HEK293 (cell line): ENCODE results near the gene PDPK1.
"Not testable (repeated sequence)": the region's sequence is repeated elsewhere in the genome, so short reads cannot be mapped to it uniquely, and the experiment has no call there.

ENCODE experiments used
- CTCF ChIA-PET: fragments of 350-600 bp; formaldehyde crosslinking; extraction: SDS; loops from one replicate; lab custom pipeline; 2021; ENCODE audit warnings: antibody characterized with exemption; lab: Yijun Ruan, JAX
- POLR2A ChIA-PET: fragments of 300-600 bp; formaldehyde crosslinking; extraction: SDS; loops from one replicate; lab custom pipeline; 2020; ENCODE audit warnings: antibody characterized with exemption, inconsistent platforms; lab: Yijun Ruan, JAX
- H3K27ac ChIP-seq: fragments of 200-500 bp; sonication (Bioruptor generic); 2 replicates; pipeline ENCODE4 v1.5.1; 2014; ENCODE audit warnings: low read depth, low read length, control low read depth, inconsistent platforms; ENCODE audit errors: extremely low read depth
- H3K36me3 ChIP-seq, 2 experiments: fragments of 200-500 bp in 1 of 2; sonication (Bioruptor generic) in 1 of 2; 1 replicate in 1 of 2; 2 replicates in 1 of 2; pipeline ENCODE4 v1.5.1; 2014 to 2017; ENCODE audit warnings: inconsistent platforms in 2 of 2, low read length in 2 of 2; ENCODE audit not compliant: control insufficient read depth in 2 of 2, insufficient read depth in 1 of 2
- H3K4me1 ChIP-seq: fragments of 200-500 bp; sonication (Bioruptor generic); 2 replicates; pipeline ENCODE4 v1.5.1; 2014; ENCODE audit warnings: mild to moderate bottlenecking, low read length, inconsistent platforms; ENCODE audit not compliant: control insufficient read depth, insufficient read depth
- H3K4me3 ChIP-seq: 2 replicates; pipeline ENCODE4 v1.5.1; 2011; ENCODE audit warnings: low read depth, mild to moderate bottlenecking, control low read depth, low read length, moderate library complexity
- H3K9me3 ChIP-seq: fragments of 200-500 bp; sonication (Bioruptor generic); 2 replicates; pipeline ENCODE4 v1.5.1; 2014; ENCODE audit warnings: low read depth, low read length, inconsistent platforms; ENCODE audit not compliant: control insufficient read depth, insufficient read depth
- BCL11B ChIP-seq: fragments of 450-650 bp; formaldehyde crosslinking; IDR thresholded peaks from 2 replicates; pipeline ENCODE4 v1.5.1; 2016; ENCODE audit warnings: low read depth, missing biosample characterization, missing genetic modification characterization
- EGR2 ChIP-seq: fragments of 450-650 bp; formaldehyde crosslinking; IDR thresholded peaks from 2 replicates; pipeline ENCODE4 v1.5.1; 2016; ENCODE audit warnings: low read depth, missing biosample characterization, missing genetic modification characterization
- MYNN ChIP-seq: fragments of 450-650 bp; formaldehyde crosslinking; IDR thresholded peaks from 2 replicates; pipeline ENCODE4 v1.5.1; 2016; ENCODE audit warnings: missing biosample characterization, missing genetic modification characterization, borderline replicate concordance
- OVOL3 ChIP-seq: fragments of 450-650 bp; formaldehyde crosslinking; IDR thresholded peaks from 2 replicates; pipeline ENCODE4 v1.5.1; 2016; ENCODE audit warnings: missing biosample characterization, missing genetic modification characterization
- SCRT2 ChIP-seq: fragments of 450-650 bp; formaldehyde crosslinking; IDR thresholded peaks from 2 replicates; pipeline ENCODE4 v1.5.1; 2016; ENCODE audit warnings: missing biosample characterization, missing genetic modification characterization
- ZBTB11 ChIP-seq: fragments of 450-650 bp; formaldehyde crosslinking; conservative IDR thresholded peaks from 2 replicates; pipeline ENCODE4 v1.5.1; 2016; ENCODE audit warnings: low read depth, missing biosample characterization, missing genetic modification characterization
- ZFP69B ChIP-seq: fragments of 450-650 bp; formaldehyde crosslinking; IDR thresholded peaks from 2 replicates; pipeline ENCODE4 v1.5.1; 2016; ENCODE audit warnings: missing biosample characterization, missing genetic modification characterization
- ZNF112 ChIP-seq: fragments of 450-650 bp; formaldehyde crosslinking; IDR thresholded peaks from 2 replicates; pipeline ENCODE4 v1.5.0; 2017; ENCODE audit warnings: missing biosample characterization, missing genetic modification characterization
- ZNF140 ChIP-seq: fragments of 450-650 bp; formaldehyde crosslinking; IDR thresholded peaks from 2 replicates; pipeline ENCODE4 v1.5.1; 2016; ENCODE audit warnings: missing biosample characterization, missing genetic modification characterization
- ZNF174 ChIP-seq: fragments of 450-650 bp; formaldehyde crosslinking; IDR thresholded peaks from 2 replicates; pipeline ENCODE4 v1.5.0; 2017; ENCODE audit warnings: missing biosample characterization, mild to moderate bottlenecking, missing genetic modification characterization
- ZNF2 ChIP-seq: fragments of 450-650 bp; formaldehyde crosslinking; IDR thresholded peaks from 2 replicates; pipeline ENCODE4 v1.5.1; 2016; ENCODE audit warnings: missing biosample characterization, missing genetic modification characterization
- ZNF214 ChIP-seq: fragments of 450-650 bp; formaldehyde crosslinking; IDR thresholded peaks from 2 replicates; pipeline ENCODE4 v1.5.1; 2017; ENCODE audit warnings: missing biosample characterization, mild to moderate bottlenecking, missing genetic modification characterization, borderline replicate concordance
- ZNF239 ChIP-seq: fragments of 450-650 bp; formaldehyde crosslinking; IDR thresholded peaks from 2 replicates; pipeline ENCODE4 v1.5.1; 2016; ENCODE audit warnings: missing biosample characterization, missing genetic modification characterization
- ZNF274 ChIP-seq, 2 experiments: fragments of 200-500 bp in 1 of 2; fragments of 450-650 bp in 1 of 2; sonication (Bioruptor generic) in 1 of 2; formaldehyde crosslinking in 1 of 2; IDR thresholded peaks; 2 replicates each; pipeline versions ENCODE4 v1.5.1 to v1.6.1; 2014 to 2016; ENCODE audit warnings: borderline replicate concordance in 1 of 2, inconsistent platforms in 1 of 2, low read length in 1 of 2, missing biosample characterization in 1 of 2, missing genetic modification characterization in 1 of 2
- ZNF302 ChIP-seq: fragments of 450-650 bp; formaldehyde crosslinking; IDR thresholded peaks from 2 replicates; pipeline ENCODE4 v1.5.1; 2016; ENCODE audit warnings: missing biosample characterization, missing genetic modification characterization, low read depth
- ZNF354C ChIP-seq: fragments of 450-650 bp; formaldehyde crosslinking; IDR thresholded peaks from 2 replicates; pipeline ENCODE4 v1.5.1; 2016; ENCODE audit warnings: missing biosample characterization, missing genetic modification characterization, low read depth, borderline replicate concordance
- ZNF37A ChIP-seq: fragments of 450-650 bp; IDR thresholded peaks from 2 replicates; pipeline ENCODE4 v1.5.1; 2018; ENCODE audit warnings: missing biosample characterization, missing genetic modification characterization
- ZNF433 ChIP-seq: fragments of 450-650 bp; formaldehyde crosslinking; IDR thresholded peaks from 2 replicates; pipeline ENCODE4 v1.5.1; 2016; ENCODE audit warnings: missing biosample characterization, missing genetic modification characterization, low read depth
- ZNF510 ChIP-seq: fragments of 450-650 bp; formaldehyde crosslinking; IDR thresholded peaks from 2 replicates; pipeline ENCODE4 v1.5.1; 2018; ENCODE audit warnings: mild to moderate bottlenecking, missing genetic modification characterization, missing biosample characterization; ENCODE audit not compliant: insufficient replicate concordance
- ZNF658 ChIP-seq: fragments of 450-650 bp; formaldehyde crosslinking; IDR thresholded peaks from 2 replicates; pipeline ENCODE4; 2016; ENCODE audit warnings: missing biosample characterization, missing genetic modification characterization
- ZNF785 ChIP-seq: fragments of 450-650 bp; formaldehyde crosslinking; IDR thresholded peaks from 2 replicates; pipeline ENCODE4 v1.5.1; 2016; ENCODE audit warnings: missing biosample characterization, missing genetic modification characterization
- ZSCAN18 ChIP-seq: fragments of 450-650 bp; formaldehyde crosslinking; IDR thresholded peaks from 2 replicates; pipeline ENCODE4 v1.5.1; 2016; ENCODE audit warnings: missing biosample characterization, missing genetic modification characterization

The PDPK1 gene

GRCh38 chr16:2601301-2602025 is 63.6 kb downstream of the PDPK1 start:
- H3K9me3 ChIP-seq, POLR2A ChIA-PET, H3K4me3 ChIP-seq: not testable (repeated sequence)

GRCh38 chr16:2602175-2602574 is 64.4 kb downstream of the PDPK1 start:
- H3K36me3 ChIP-seq = peaks cover 0 to 20% of the 10 kb centered on the region in 2 experiments; a peak in 1 of 3 replicates
- CTCF ChIA-PET, H3K9me3 ChIP-seq, POLR2A ChIA-PET, H3K4me1 ChIP-seq, H3K27ac ChIP-seq, H3K4me3 ChIP-seq: not testable (repeated sequence)

More at GRCh38 chr16:2601301-2602025, 63.6 kb downstream of the PDPK1 start:
- CTCF ChIA-PET, H3K4me1 ChIP-seq, H3K27ac ChIP-seq: not testable (repeated sequence)
- H3K36me3 ChIP-seq = peaks cover 0 to 27% of the 10 kb centered on the region in 2 experiments; a peak in 1 of 3 replicates

- CTCF ChIA-PET = no interaction called here
- POLR2A ChIA-PET = interaction anchor here (0.6 to 1.3 kb wide), 9 partner anchors 12 to 448 kb away, joined by 3 to 7 read pairs (median 4); partner anchors contain the start of genes ECI1, FLYWCH2, KCTD5 and SRRM2
- TF ChIP-seq ZSCAN18 (tag by site-specific recombination) = 0 out of 2 replicates have a peak, but pooled peaks have one; percentile 28
- TF ChIP-seq ZNF433 (tag by site-specific recombination) = no peak
- no peak for TF ChIP-seq ZNF37A
- TF ChIP-seq BCL11B = peak; percentile 87
- TF ChIP-seq ZNF274 (IDR thresholded peaks at IDR 0.05; ENCODE audit: low read length) = no peak
- TF ChIP-seq ZNF274 (tag by site-specific recombination; IDR thresholded peaks at IDR 0.05; ENCODE audit: borderline replicate concordance) = no peak
- TF ChIP-seq ZNF112 (tag by site-specific recombination) = no peak
- peak; percentile 98 for TF ChIP-seq ZNF2 (tag by site-specific recombination)
- no peak for TF ChIP-seq ZNF239 (tag by site-specific recombination)
- no peak for TF ChIP-seq ZNF214 (tag by site-specific recombination)
- TF ChIP-seq ZBTB11 = peak; percentile 100
- 0 out of 2 replicates have a peak, but pooled peaks have one; percentile 44 for TF ChIP-seq SCRT2 (tag by site-specific recombination)
- TF ChIP-seq ZNF658 (tag by site-specific recombination) = no peak
- no peak; the same call in 1 of the 2 replicates for TF ChIP-seq ZNF785 (tag by site-specific recombination)
- TF ChIP-seq ZNF140 (tag by site-specific recombination) = no peak
- TF ChIP-seq MYNN (tag by site-specific recombination) = peak; percentile 95
- TF ChIP-seq ZNF354C = no peak
- peak; percentile 94 for TF ChIP-seq EGR2 (tag by site-specific recombination)
- no peak for TF ChIP-seq ZNF174 (tag by site-specific recombination)
- TF ChIP-seq OVOL3 (tag by site-specific recombination) = no peak
- TF ChIP-seq ZNF510 (tag by site-specific recombination) = no peak
- peak; percentile 93 for TF ChIP-seq ZFP69B (tag by site-specific recombination)
- TF ChIP-seq ZNF302 = no peak
Observed at GRCh38 chr16:2603165-2604015, 65.6 kb downstream of the PDPK1 start.

More at GRCh38 chr16:2603165-2604015, 65.6 kb downstream of the PDPK1 start:
- H3K9me3 ChIP-seq = no peaks in the 10 kb centered on the region
- peak overlapping the region; percentile 88 for H3K4me3 ChIP-seq
- peaks cover 0 to 7% of the 10 kb centered on the region in 2 experiments; a peak in 1 of 3 replicates for H3K36me3 ChIP-seq
- no peaks in the 10 kb centered on the region for H3K4me1 ChIP-seq
- peak overlapping the region; percentile 72; the same call in 1 of the 2 replicates for H3K27ac ChIP-seq
